Measurements from ENCODE around the gene RPS18.

RPS18 gene

DNA sequence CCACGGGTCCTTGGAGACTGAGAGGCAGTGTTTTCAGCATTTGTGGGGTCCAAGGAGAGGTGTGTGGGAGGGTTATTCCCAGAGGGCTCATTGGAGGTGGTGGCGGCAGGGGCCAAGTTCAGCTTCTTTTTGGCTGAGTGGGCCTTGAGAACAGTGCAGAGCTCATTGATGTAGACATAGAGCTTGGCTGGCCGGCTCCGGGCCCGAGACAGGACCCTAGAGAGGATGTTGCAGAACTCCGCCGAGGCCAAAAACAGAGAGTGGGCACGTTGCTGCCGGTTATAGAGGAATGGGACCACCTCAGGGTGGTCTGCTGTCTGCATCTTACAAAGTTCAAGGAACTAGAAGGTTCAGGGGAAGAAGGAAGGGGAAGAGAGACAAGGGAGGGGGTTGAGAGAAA lies 49.4 kb downstream of the RPS18 start:
- no peak for DNase-seq (ENCODE audit: low spot score)
- no peak overlapping the region for H3K4me3 ChIP-seq
- H3K27ac ChIP-seq, result peak overlapping the region in 1 of 2 donors; percentile 94
- TF ChIP-seq, protein P1, sequence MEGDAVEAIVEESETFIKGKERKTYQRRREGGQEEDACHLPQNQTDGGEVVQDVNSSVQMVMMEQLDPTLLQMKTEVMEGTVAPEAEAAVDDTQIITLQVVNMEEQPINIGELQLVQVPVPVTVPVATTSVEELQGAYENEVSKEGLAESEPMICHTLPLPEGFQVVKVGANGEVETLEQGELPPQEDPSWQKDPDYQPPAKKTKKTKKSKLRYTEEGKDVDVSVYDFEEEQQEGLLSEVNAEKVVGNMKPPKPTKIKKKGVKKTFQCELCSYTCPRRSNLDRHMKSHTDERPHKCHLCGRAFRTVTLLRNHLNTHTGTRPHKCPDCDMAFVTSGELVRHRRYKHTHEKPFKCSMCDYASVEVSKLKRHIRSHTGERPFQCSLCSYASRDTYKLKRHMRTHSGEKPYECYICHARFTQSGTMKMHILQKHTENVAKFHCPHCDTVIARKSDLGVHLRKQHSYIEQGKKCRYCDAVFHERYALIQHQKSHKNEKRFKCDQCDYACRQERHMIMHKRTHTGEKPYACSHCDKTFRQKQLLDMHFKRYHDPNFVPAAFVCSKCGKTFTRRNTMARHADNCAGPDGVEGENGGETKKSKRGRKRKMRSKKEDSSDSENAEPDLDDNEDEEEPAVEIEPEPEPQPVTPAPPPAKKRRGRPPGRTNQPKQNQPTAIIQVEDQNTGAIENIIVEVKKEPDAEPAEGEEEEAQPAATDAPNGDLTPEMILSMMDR (IDR thresholded peaks at IDR 0.05), result no peak

DNA sequence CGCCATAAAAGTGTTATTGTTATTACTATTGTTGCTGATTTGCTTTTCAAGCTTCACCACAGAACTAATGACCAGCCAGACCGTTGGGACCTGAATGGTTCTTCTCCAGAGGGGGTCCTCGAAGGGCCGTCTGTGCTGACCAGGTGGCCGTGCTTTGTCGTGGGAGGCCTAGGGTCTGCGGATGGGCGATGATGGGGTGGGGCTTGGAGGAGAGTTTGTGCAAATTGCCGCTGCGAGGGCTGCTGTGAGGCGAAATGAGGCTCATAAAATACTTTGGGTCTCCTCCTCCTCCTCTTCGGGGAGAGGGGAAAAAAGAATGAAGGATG lies 51.7 kb downstream of the RPS18 start:
- Histone ChIP-seq H3K27ac (peak overlapping the region; percentile 47 to 94), H3K4me3 (peak overlapping the region; percentile 91)
- TF ChIP-seq, protein P1 (IDR thresholded peaks at IDR 0.05), result no peak
- no peak for DNase-seq (ENCODE audit: low spot score)

DNA sequence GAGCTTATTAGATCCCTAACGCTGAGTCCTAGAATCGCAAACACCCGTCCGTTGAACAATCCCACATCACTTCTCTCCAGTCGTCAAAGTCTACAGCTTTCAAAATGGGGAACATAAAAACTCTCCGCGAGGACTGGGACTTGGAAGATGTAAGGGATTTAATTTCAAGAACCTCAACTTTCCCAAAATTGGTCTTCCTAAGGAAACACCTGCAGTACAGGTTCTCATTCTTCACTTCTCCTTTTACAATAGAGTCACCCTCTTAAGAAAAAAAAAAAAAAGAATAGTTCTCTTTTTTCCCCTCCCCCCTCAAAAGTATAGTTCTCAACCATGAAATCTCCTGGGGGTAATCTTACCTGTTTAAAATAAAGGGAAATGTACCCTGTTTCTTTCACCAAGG lies 52.2 kb downstream of the RPS18 start:
- DNase-seq (ENCODE audit: low spot score), result no peak
- Histone ChIP-seq H3K4me3 (peak overlapping the region; percentile 91), H3K27ac (peak overlapping the region in 1 of 2 donors; percentile 94)
- TF ChIP-seq, protein P1 (IDR thresholded peaks at IDR 0.05), result no peak
